HG02981 (cell line): ENCODE data around the gene LEO1.

Experiments
- ATAC-seq: cut with Tn5 transposase; IDR thresholded peaks from one replicate; pipeline ENCODE4 v1.9.1; 2021; ENCODE audit warnings: mild to moderate bottlenecking, moderate library complexity; ENCODE audit not compliant: unreplicated experiment

Gene LEO1

GRCh38 chr15:51935466-51936104, 36.0 kb downstream of the LEO1 start:
- ATAC-seq, result peak; percentile 93

GRCh38 chr15:51932161-51932560, 39.4 kb downstream of the LEO1 start:
- ATAC-seq, result no peak

- no peak for ATAC-seq
Measured at GRCh38 chr15:51931638-51932037, 39.9 kb downstream of the LEO1 start.

GRCh38 chr15:51931016-51931415, 40.6 kb downstream of the LEO1 start:
- no peak for ATAC-seq

GRCh38 chr15:51926809-51927208, 44.8 kb downstream of the LEO1 start:
- ATAC-seq, result no peak

- no peak for ATAC-seq
Measured at GRCh38 chr15:51924156-51925068, 47.2 kb downstream of the LEO1 start.

GRCh38 chr15:51917493-51917892, 54.1 kb downstream of the LEO1 start:
- ATAC-seq, result no peak

- ATAC-seq, result no peak
Measured at GRCh38 chr15:51912528-51912927, 59.0 kb downstream of the LEO1 start.

- ATAC-seq, result no peak
Measured at GRCh38 chr15:51909584-51909983, 62.0 kb downstream of the LEO1 start.

- ATAC-seq, result no peak
Measured at GRCh38 chr15:51908316-51908715, 63.3 kb downstream of the LEO1 start.

GRCh38 chr15:51907136-51907862, 64.3 kb downstream of the LEO1 start:
- no peak for ATAC-seq

- no peak for ATAC-seq
Measured at GRCh38 chr15:51904931-51905330, 66.6 kb downstream of the LEO1 start.

- ATAC-seq, result no peak
Measured at GRCh38 chr15:51904421-51904820, 67.2 kb downstream of the LEO1 start.

GRCh38 chr15:51889486-51889885, 82.1 kb downstream of the LEO1 start:
- ATAC-seq, result no peak

GRCh38 chr15:51888593-51889195, 82.9 kb downstream of the LEO1 start:
- no peak for ATAC-seq
